Measurements from ENCODE around the gene CKAP5.
"Not testable (repeated sequence)": the region's sequence is repeated elsewhere in the genome, so short reads cannot be mapped to it uniquely, and the experiment has no call there.

Gene CKAP5

DNA sequence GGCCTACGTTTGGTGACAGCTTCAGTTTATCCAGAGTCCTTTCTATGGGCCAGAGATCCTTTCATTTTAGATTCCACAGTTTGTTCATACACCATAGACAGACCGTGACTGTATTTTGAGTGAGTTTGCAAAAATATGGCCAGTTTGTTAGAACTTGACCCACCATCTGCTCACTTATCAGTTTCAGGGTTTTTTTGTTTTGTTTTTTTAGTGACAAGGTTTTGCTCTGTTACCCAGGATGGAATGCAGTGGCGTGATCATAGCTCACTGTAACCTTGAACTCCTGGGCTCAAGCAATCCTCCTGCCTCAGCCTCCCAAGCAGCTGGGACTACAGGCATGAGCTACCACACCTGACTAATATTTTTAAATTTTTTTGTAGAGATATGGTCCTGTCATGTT, 9.1 kb upstream of the CKAP5 start:
- DNase-seq (ENCODE audit: low read depth), result no peak

GRCh38 chr11:46850829-46851380, 4.8 kb upstream of the CKAP5 start:
- DNase-seq (ENCODE audit: low read depth), result no peak

DNA sequence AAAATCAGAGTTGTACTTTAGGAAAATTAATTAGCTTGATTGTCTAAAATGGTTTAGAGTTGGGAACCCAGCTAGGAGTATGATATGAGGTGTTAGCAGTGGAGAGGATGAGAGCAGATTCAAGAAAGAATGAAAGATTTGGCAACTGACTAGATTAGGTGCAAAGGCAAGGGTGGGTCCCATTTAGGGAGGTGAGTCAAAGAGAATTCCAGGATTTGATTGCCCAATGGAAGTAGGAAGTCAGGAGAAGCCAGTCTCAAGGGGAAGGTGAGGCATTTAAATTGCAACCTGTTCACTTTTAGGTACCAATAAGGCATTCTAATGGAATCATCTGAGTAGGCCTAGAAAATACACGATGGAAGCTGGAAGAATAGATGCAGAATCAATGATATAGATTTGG, 3.6 kb upstream of the CKAP5 start:
- DNase-seq (ENCODE audit: low read depth), result no peak

DNA sequence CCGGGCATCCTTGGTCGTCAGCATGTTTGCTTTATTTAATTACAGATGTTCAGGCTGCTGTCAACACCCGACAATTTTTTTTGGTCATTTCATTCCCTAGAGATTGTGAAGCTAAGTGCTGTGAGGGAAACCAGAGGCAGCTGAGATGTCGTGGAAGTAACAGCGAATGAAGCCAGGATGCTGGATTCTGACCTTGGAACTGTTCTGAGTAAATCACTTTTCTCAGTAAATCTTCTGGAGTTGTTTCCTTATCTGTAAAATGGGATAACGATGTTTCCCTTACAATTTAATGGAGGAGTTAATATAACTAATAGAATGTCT, 390 bp upstream of the CKAP5 start:
- no peak for DNase-seq (ENCODE audit: low read depth)

DNA sequence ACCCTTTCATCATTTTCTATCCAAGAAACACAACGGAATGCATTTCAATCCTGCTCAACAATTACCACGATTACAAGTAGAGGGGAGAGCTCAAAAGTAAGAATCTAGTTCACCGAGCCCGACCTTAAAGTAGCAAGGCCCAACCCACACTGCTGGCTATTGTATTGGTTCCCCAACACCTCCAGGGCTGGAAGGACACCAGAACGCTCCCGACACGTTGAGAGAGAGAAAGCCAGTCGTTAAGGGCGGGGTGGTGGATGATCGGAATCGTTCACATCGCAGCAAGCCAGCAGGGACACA, 690 bp downstream of the CKAP5 start:
- no peak for DNase-seq (ENCODE audit: low read depth)

DNA sequence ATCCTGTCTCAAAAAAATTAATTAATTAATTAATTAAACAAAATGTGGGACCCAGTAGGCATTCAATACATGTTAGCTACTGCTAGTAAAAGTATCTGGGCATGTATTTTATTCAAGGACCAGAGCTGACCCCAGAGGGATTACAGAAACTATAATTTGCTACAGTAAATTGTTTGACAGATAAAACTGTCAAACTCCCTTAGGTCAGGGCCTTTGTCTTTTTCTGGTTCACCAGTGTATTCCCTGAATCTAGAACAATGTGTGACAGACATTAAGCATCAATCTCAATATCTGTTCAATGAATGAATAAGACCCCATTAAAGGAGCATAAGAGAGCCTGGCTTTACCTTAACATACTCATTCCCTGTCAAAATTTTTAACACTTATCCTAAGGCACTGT, 6.0 kb downstream of the CKAP5 start:
- no peak for DNase-seq (ENCODE audit: low read depth)

DNA sequence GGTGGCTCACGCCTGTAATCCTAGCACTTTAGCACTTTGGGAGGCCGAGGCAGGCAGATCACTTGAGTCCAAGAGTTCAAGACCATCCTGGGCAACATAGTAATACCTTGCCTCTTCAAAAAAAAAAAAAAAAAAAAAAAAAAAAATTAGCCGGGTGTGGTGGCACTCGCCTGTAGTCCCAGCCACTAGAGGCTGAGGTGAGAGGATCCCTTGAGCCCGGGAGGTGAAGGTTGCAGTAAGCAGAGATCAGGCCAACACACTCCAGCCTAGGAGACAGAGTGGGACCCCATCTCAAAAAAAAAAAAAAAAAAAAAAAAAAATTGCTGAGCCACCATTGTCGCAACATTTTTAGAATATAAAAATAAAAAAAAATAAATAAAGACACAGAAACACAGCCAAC, 7.6 kb downstream of the CKAP5 start:
- DNase-seq (ENCODE audit: low read depth), result no peak

DNA sequence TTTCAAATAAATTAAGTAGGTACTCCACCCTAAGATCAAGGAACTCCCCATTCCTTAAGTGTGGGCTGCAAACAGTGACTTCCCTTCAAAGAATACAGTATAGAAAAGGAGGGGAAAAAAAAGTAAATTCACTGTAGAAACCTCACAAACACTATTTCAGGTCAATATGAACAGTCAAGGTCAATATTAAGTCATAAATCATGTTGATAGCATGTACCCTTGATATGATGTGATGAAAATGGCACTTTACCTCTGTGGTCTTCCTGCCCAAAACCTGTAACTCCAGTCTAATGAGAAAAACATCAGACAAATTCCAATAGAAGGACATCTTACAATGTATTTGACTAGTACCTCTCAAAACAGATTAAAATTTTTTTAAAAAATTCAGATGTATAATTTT, 8.2 kb downstream of the CKAP5 start:
- DNase-seq (ENCODE audit: low read depth), result no peak

DNA sequence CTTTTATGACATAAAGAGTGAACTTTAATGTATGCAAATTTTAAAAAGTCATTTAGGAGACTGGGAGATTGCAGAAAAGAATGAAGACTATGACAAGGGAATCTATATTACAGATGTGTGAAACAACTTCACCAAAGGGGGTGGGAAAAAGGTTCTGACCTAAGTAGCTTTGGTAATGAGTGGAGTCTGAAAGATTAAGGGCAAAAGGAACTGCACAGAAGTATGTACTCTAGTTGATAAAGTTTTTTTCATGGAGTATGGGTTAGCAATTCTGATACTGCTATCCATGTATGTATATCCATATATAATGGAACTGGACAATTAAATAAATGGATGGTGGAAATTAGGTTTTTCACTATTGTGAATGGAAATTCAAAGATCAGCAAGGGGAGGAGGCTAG, 9.2 kb downstream of the CKAP5 start:
- DNase-seq (ENCODE audit: low read depth), result no peak

DNA sequence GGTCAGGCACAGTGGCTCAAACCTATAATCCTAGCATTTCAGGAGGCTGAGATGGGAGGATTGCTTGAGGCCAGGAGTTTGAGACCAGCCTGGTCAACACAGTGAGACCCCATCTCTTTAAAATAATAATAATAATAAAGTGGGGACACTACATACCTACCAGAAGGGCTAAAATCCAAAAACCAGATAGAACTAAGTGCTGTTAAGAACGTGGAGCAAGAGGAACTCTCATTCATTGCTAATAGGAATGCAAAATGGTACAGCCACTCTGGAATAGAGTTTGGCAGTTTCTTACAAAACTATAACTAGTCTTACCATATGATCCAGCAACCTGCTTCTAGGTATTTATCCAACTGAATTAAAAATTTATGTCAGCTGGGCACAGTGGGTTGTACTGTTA, 9.6 kb downstream of the CKAP5 start:
- no peak for DNase-seq (ENCODE audit: low read depth)

DNA sequence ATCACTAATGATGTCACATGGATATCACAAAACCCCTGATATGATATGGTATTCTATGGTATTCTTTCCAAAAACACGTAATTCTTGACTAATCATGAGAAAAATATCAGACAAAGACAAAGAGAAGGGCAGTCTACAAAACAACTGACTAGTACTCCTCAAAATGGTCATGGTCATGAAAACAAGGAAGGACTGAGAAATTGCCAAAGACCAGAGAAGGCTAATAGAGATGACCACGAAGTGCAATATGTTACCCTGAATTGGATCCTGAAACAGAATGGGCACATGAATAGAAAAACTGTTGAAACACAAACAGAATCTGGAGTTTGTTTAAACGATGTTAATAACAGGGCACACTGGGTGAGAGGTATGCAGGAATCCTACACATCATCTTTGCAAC, 10.2 kb downstream of the CKAP5 start:
- DNase-seq (ENCODE audit: low read depth), result no peak

- no peak for DNase-seq (ENCODE audit: low read depth)
These were observed 11.3 kb downstream of the CKAP5 start for GRCh38 chr11:46834821-46835220.

- DNase-seq (ENCODE audit: low read depth), result no peak
These were observed 13.4 kb downstream of the CKAP5 start for GRCh38 chr11:46832511-46833214.

GRCh38 chr11:46827995-46828394, 18.1 kb downstream of the CKAP5 start:
- DNase-seq (ENCODE audit: low read depth), result no peak

- no peak for DNase-seq (ENCODE audit: low read depth)
These were observed 19.6 kb downstream of the CKAP5 start for GRCh38 chr11:46826310-46827044.

GRCh38 chr11:46808799-46809431, 37.2 kb downstream of the CKAP5 start:
- DNase-seq (ENCODE audit: low read depth), result no peak

- no peak for DNase-seq (ENCODE audit: low read depth)
These were observed 44.2 kb downstream of the CKAP5 start for GRCh38 chr11:46801694-46802470.

DNA sequence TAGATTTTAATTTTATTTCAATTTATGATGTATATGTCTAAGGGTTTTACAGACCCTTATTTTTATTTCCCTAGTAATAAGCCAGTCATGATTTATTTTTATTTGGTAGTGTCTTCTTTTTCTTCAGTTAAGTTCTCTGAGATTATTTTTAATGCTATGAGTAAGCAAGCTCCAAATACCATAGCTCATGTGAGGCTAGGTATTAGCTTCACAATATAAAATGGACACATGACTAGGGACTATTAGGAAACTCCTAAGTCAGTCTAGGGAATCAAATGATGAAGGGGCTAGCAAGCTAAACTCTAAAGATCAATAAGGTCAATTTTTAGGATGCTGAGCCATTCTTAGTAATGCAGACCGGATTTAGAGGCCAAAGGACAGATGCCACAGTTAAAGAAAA, 45.9 kb downstream of the CKAP5 start:
- no peak for DNase-seq (ENCODE audit: low read depth)

DNA sequence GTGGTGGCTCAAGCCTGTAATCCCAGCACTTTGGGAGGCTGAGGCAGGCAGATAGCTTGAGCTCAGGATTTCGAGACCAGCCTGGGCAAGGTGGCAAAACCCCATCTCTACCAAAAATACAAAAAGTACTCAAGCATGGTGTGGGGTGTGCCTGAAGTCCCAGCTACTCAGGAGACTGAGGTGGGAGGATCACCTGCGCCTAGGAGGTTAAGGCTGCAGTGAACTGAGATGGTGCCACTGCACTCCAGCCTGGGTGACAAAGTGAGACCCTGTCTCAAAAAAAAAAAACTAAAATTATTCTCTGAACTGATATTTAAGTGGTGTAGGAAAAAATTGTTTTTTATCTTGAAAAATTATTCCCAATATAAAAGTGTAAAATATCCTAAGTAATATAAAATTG, 46.4 kb downstream of the CKAP5 start:
- not testable (repeated sequence) for DNase-seq (ENCODE audit: low read depth)

DNA sequence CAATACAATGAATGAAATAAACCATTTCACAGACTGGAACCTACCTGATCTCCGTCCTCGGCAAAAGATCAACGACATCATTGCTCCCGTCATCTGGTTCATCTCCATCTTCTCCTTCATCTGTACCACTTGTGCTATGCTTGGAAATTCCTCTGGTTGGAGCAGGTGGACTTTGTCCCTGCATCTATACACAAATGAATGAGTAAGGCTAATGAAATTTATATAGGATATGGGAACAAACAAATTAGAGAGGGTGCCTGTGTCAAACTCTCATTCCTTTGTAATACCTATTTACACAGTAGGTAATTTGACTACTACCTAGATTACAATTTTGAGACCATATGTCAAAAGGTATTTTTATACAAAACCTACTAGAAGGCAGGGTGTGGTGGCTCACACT, 67.7 kb downstream of the CKAP5 start:
- no peak for DNase-seq (ENCODE audit: low read depth)

GRCh38 chr11:46776878-46777277, 69.2 kb downstream of the CKAP5 start:
- DNase-seq (ENCODE audit: low read depth), result no peak

GRCh38 chr11:46769636-46770221, 76.4 kb downstream of the CKAP5 start:
- DNase-seq (ENCODE audit: low read depth), result no peak
